ENCODE results near the gene TRPV2.
A peak's percentile ranks its signal among the peaks of the same experiment; 100 is the strongest.
"Not testable (repeated sequence)": the region's sequence is repeated elsewhere in the genome, so short reads cannot be mapped to it uniquely, and the experiment has no call there.

TRPV2 gene

GRCh38 chr17:16383772-16384287 is 31.5 kb upstream of the TRPV2 start:
- no peaks in the 10 kb centered on the region for H3K9me3 ChIP-seq (ENCODE audit: control insufficient read depth in 2 of 2, low read length in 2 of 2)
- H3K27me3 ChIP-seq (ENCODE audit: control insufficient read depth in 1 of 2, insufficient read depth in 2 of 2, low read length in 2 of 2) = no peaks in the 10 kb centered on the region
- no peak overlapping the region for H3K9ac ChIP-seq (ENCODE audit: low read length in 2 of 2)
- peaks cover 5 to 9% of the 10 kb centered on the region in 2 donors for H3K36me3 ChIP-seq (ENCODE audit: control insufficient read depth in 2 of 2, insufficient read depth in 2 of 2, low read length in 2 of 2)
- H3K27ac ChIP-seq (ENCODE audit: low read length) = no peak overlapping the region
- H3K4me1 ChIP-seq (ENCODE audit: control insufficient read depth, insufficient read depth, low read length) = peaks cover 19% of the 10 kb centered on the region
- H3K4me3 ChIP-seq (ENCODE audit: low read length in 2 of 2) = no peak overlapping the region

- Histone ChIP-seq H3K36me3 (ENCODE audit: control insufficient read depth in 2 of 2, insufficient read depth in 2 of 2, low read length in 2 of 2) (peaks cover 5 to 9% of the 10 kb centered on the region in 2 donors), H3K9me3 (ENCODE audit: control insufficient read depth in 2 of 2, low read length in 2 of 2) (no peaks in the 10 kb centered on the region), H3K27ac (ENCODE audit: low read length) (no peak overlapping the region), H3K27me3 (ENCODE audit: control insufficient read depth in 1 of 2, insufficient read depth in 2 of 2, low read length in 2 of 2) (no peaks in the 10 kb centered on the region), H3K4me1 (ENCODE audit: control insufficient read depth, insufficient read depth, low read length) (peaks cover 19% of the 10 kb centered on the region), H3K9ac (ENCODE audit: low read length in 2 of 2) (no peak overlapping the region), H3K4me3 (ENCODE audit: low read length in 2 of 2) (no peak overlapping the region)
Measured at GRCh38 chr17:16384557-16384956, 30.8 kb upstream of the TRPV2 start.

DNA sequence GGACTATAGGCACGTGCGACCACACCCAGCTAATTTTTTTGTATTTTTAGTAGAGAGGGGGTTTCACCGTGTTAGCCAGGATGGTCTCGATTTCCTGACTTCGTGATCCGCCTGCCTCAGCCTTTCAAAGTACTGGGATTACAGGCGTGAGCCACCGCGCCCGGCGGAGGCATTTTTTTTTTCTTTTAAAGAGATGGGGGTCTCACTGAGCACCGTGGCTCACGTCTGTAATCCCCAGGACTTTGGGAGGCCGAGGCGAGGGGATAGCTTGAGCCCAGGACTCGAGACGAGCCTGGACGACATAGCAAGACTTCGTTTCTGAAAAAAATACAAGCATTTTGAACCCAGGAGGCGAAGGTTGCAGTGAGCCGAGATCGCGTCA is 29.3 kb upstream of the TRPV2 start:
- peak overlapping the region; percentile 56 to 75 for H3K4me3 ChIP-seq (ENCODE audit: low read length in 2 of 2)
- H3K36me3 ChIP-seq (ENCODE audit: control insufficient read depth in 2 of 2, insufficient read depth in 2 of 2, low read length in 2 of 2); H3K9me3 ChIP-seq (ENCODE audit: control insufficient read depth in 2 of 2, low read length in 2 of 2); H3K9ac ChIP-seq (ENCODE audit: low read length in 2 of 2); H3K27me3 ChIP-seq (ENCODE audit: control insufficient read depth in 1 of 2, insufficient read depth in 2 of 2, low read length in 2 of 2); H3K27ac ChIP-seq (ENCODE audit: low read length): not testable (repeated sequence)
- H3K4me1 ChIP-seq (ENCODE audit: control insufficient read depth, insufficient read depth, low read length) = peaks cover 19% of the 10 kb centered on the region

- Histone ChIP-seq H3K4me1 (ENCODE audit: control insufficient read depth, insufficient read depth, low read length) (no peaks in the 10 kb centered on the region), H3K27ac (ENCODE audit: low read length) (no peak overlapping the region), H3K4me3 (ENCODE audit: low read length in 2 of 2) (no peak overlapping the region), H3K36me3 (ENCODE audit: control insufficient read depth in 2 of 2, insufficient read depth in 2 of 2, low read length in 2 of 2) (no peaks in the 10 kb centered on the region), H3K9me3 (ENCODE audit: control insufficient read depth in 2 of 2, low read length in 2 of 2) (no peaks in the 10 kb centered on the region), H3K9ac (ENCODE audit: low read length in 2 of 2) (no peak overlapping the region), H3K27me3 (ENCODE audit: control insufficient read depth in 1 of 2, insufficient read depth in 2 of 2, low read length in 2 of 2) (no peaks in the 10 kb centered on the region)
Measured at GRCh38 chr17:16391451-16391850, 23.9 kb upstream of the TRPV2 start.

DNA sequence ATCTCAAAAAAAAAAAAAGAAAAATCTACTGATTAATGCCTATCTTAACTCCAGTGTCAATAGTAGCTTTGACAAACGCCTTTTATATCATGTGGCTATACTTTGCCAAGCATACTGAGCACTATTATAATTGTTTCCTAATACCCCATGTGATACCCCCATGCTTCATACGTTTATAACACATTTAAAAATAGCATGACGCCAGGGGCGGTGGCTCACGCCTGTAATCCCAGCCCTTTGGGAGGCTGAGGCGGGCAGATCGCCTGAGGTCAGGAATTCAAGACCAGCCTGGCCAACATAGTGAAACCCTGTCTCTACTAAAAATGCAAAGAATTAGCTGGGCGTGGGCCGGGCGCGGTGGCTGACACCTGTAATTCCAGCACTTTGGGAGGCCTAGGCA is 22.9 kb upstream of the TRPV2 start:
- H3K4me1 ChIP-seq (ENCODE audit: control insufficient read depth, insufficient read depth, low read length); H3K36me3 ChIP-seq (ENCODE audit: control insufficient read depth in 2 of 2, insufficient read depth in 2 of 2, low read length in 2 of 2); H3K27me3 ChIP-seq (ENCODE audit: control insufficient read depth in 1 of 2, insufficient read depth in 2 of 2, low read length in 2 of 2); H3K9me3 ChIP-seq (ENCODE audit: control insufficient read depth in 2 of 2, low read length in 2 of 2); H3K4me3 ChIP-seq (ENCODE audit: low read length in 2 of 2); H3K9ac ChIP-seq (ENCODE audit: low read length in 2 of 2); H3K27ac ChIP-seq (ENCODE audit: low read length): not testable (repeated sequence)

DNA sequence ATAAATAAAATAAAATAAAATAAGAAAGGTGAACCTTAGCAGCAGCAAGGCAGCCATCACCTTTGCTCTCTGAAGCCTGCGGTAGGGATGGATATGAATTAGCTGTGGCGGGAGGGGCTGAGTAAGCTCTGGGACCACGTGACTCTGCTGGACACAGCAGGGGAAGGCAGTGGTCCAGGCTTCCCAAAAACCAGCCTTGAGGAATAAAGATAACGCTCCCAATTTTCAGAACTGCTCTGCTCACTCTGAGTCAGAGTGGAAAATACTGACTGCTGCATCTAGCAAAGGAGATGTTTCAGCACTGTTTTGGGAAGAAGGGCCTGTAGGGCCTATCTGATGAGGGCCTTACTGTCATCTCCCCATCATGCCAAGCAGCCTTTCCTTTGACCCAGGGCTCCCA is 19.5 kb upstream of the TRPV2 start:
- H3K9ac ChIP-seq (ENCODE audit: low read length in 2 of 2); H3K4me3 ChIP-seq (ENCODE audit: low read length in 2 of 2); H3K9me3 ChIP-seq (ENCODE audit: control insufficient read depth in 2 of 2, low read length in 2 of 2); H3K27me3 ChIP-seq (ENCODE audit: control insufficient read depth in 1 of 2, insufficient read depth in 2 of 2, low read length in 2 of 2); H3K4me1 ChIP-seq (ENCODE audit: control insufficient read depth, insufficient read depth, low read length); H3K36me3 ChIP-seq (ENCODE audit: control insufficient read depth in 2 of 2, insufficient read depth in 2 of 2, low read length in 2 of 2); H3K27ac ChIP-seq (ENCODE audit: low read length): not testable (repeated sequence)

DNA sequence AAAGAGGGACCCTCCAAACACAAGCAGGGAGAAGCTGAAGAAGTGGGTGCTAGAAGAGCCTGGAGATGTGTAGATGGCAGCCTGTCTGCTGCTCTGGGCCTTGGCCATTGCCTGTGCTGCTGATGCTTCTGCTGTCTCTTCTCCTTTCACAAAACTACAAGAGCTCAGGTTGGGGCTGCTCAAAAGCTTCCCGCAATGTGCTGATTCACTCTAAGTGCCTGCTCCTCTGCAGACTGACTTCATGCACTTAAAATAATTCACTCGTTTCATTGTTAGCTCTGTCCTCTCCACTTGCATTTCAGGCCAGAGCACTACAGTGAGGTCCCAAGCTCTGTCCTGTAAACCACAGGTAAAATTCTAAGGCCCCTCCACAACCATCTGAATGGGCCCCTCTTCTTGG is 18.7 kb upstream of the TRPV2 start:
- not testable (repeated sequence) for H3K27ac ChIP-seq (ENCODE audit: low read length); H3K4me3 ChIP-seq (ENCODE audit: low read length in 2 of 2); H3K36me3 ChIP-seq (ENCODE audit: control insufficient read depth in 2 of 2, insufficient read depth in 2 of 2, low read length in 2 of 2); H3K27me3 ChIP-seq (ENCODE audit: control insufficient read depth in 1 of 2, insufficient read depth in 2 of 2, low read length in 2 of 2); H3K9me3 ChIP-seq (ENCODE audit: control insufficient read depth in 2 of 2, low read length in 2 of 2); H3K4me1 ChIP-seq (ENCODE audit: control insufficient read depth, insufficient read depth, low read length); H3K9ac ChIP-seq (ENCODE audit: low read length in 2 of 2)

DNA sequence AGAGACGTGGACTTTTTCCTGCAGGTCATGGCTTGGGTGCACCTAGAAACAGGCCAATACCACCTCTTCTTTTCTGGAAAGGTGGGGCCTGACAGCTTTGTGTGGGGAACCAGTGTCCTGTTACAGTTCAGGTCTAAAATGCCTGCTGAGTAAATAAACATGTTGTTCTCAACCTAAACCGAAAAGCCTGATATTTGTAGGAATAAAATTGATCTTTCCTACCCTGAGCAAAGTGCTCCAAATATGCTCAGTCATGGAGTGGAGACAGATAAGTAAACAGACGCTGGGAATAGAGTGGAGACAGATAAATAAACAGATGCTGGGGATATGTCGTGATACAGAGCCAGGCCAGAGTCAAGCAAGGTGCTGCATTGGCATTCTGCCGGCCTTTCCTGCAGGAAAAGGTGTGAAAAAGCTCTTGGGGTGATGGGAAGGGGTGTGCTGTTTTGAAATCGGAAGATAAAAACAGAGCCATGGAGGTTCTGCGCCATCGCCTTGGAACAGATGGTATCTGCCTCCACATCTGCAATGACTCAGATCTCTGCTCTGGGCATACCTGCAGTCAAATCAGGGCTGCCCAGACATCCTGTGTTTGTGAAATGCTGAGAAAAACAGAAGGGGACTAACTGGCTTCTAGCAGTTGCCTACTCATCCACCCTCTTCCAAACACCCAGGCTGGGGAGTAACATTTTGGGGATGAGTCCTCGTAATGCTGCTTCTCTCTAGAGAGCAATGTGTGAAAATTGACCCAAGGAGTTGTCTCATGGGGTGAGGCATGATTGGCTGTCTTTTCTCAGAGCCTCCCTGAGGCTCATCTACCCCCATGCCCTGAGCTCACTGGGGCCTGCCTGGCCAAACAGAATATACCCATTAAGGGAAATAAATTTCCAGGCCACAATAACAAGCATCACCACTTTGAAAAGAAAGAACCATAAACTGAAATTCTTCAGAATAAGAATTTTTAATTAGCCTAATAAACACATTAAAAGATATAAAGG is 16.8 kb upstream of the TRPV2 start:
- H3K4me3 ChIP-seq (ENCODE audit: low read length in 2 of 2) = no peak overlapping the region
- H3K4me1 ChIP-seq (ENCODE audit: control insufficient read depth, insufficient read depth, low read length) = no peaks in the 10 kb centered on the region
- H3K27me3 ChIP-seq (ENCODE audit: control insufficient read depth in 1 of 2, insufficient read depth in 2 of 2, low read length in 2 of 2) = no peaks in the 10 kb centered on the region
- no peaks in the 10 kb centered on the region for H3K9me3 ChIP-seq (ENCODE audit: control insufficient read depth in 2 of 2, low read length in 2 of 2)
- H3K27ac ChIP-seq (ENCODE audit: low read length) = no peak overlapping the region
- H3K9ac ChIP-seq (ENCODE audit: low read length in 2 of 2) = no peak overlapping the region
- H3K36me3 ChIP-seq (ENCODE audit: control insufficient read depth in 2 of 2, insufficient read depth in 2 of 2, low read length in 2 of 2) = no peaks in the 10 kb centered on the region

GRCh38 chr17:16403847-16404246 is 11.5 kb upstream of the TRPV2 start:
- not testable (repeated sequence) for H3K9me3 ChIP-seq (ENCODE audit: control insufficient read depth in 2 of 2, low read length in 2 of 2)

GRCh38 chr17:16406742-16407674 is 8.4 kb upstream of the TRPV2 start:
- Histone ChIP-seq H3K9me3 (ENCODE audit: control insufficient read depth in 2 of 2, low read length in 2 of 2) (no peaks in the 10 kb centered on the region), H3K4me3 (ENCODE audit: low read length in 2 of 2) (peak overlapping the region; percentile 71 to 73), H3K9ac (ENCODE audit: low read length in 2 of 2) (peak overlapping the region; percentile 36 to 44), H3K36me3 (ENCODE audit: control insufficient read depth in 2 of 2, insufficient read depth in 2 of 2, low read length in 2 of 2) (no peaks in the 10 kb centered on the region), H3K4me1 (ENCODE audit: control insufficient read depth, insufficient read depth, low read length) (peaks cover 11% of the 10 kb centered on the region), H3K27ac (ENCODE audit: low read length) (no peak overlapping the region), H3K27me3 (ENCODE audit: control insufficient read depth in 1 of 2, insufficient read depth in 2 of 2, low read length in 2 of 2) (peaks cover 5 to 11% of the 10 kb centered on the region in 2 donors)

More at GRCh38 chr17:16403847-16404246, 11.5 kb upstream of the TRPV2 start:
- Histone ChIP-seq H3K4me1 (ENCODE audit: control insufficient read depth, insufficient read depth, low read length) (peaks cover 11% of the 10 kb centered on the region), H3K27me3 (ENCODE audit: control insufficient read depth in 1 of 2, insufficient read depth in 2 of 2, low read length in 2 of 2) (peaks cover 5 to 11% of the 10 kb centered on the region in 2 donors)
- not testable (repeated sequence) for H3K9ac ChIP-seq (ENCODE audit: low read length in 2 of 2); H3K27ac ChIP-seq (ENCODE audit: low read length); H3K36me3 ChIP-seq (ENCODE audit: control insufficient read depth in 2 of 2, insufficient read depth in 2 of 2, low read length in 2 of 2); H3K4me3 ChIP-seq (ENCODE audit: low read length in 2 of 2)
